Measurements from ENCODE around the gene ALG12. TPM values are rescaled to one million over a fixed set of nuclear protein-coding genes. Genes with fewer than 3 reads are reported as not detected.

ALG12 gene
- polyA plus RNA-seq, 1 of the 3 experiments (the other 2 are of a cell fraction), result 9.9 TPM

DNA sequence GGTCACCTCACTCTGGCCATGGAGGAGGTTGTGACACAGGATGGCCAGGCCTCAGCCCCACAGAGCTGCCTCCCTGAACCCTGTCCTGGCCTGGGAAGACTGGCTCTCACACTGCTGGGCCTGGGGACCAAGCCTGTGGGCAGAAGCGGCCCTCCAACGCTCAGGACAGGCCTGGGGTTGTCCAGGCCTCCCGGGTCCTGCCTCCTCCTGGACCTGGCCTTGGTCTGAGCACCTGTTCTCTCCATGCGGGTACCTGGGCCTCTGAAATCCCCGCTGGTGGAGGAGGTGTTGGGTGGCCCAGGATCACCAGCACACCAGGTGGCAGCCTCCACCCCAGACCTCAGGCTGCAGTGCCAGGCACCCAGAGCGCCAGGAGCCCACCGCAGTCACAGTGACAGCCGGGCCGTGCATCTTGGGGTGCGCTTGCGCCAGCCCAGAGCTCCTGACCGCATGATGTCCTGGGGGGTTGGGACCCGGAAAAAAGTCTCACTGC is 26.2 kb upstream of the ALG12 start:
- WGBS (ENCODE audit: low lambda C conversion rate), result 70% methylated on average over 2 of the region's 13 CpGs
- H3K79me2 ChIP-seq (ENCODE audit: insufficient read depth), result no peaks in the 10 kb centered on the region
- no peak overlapping the region for H3K4me2 ChIP-seq
- H3K9me3 ChIP-seq, result no peaks in the 10 kb centered on the region
- peaks cover 5% of the 10 kb centered on the region for H3F3A ChIP-seq (replicated peaks; ENCODE audit: insufficient read depth)
- H3K9ac ChIP-seq, result no peak overlapping the region
- H3K4me1 ChIP-seq (ENCODE audit: control insufficient read depth in 1 of 2, insufficient read depth in 2 of 2, low read depth in 1 of 2, low read length in 1 of 2), result peaks cover 0 to 15% of the 10 kb centered on the region in 2 experiments; a peak in 2 of 4 replicates
- no peaks in the 10 kb centered on the region for H3K9me2 ChIP-seq
- DNase-seq, result no peak
- H3K27me3 ChIP-seq (ENCODE audit: insufficient read depth), result no peaks in the 10 kb centered on the region
- TF ChIP-seq YY1 (IDR thresholded peaks at IDR 0.05; ENCODE audit: low read depth) (no peak), GABPA (IDR thresholded peaks at IDR 0.05; ENCODE audit: low read depth) (no peak), MEF2A (IDR thresholded peaks at IDR 0.05; ENCODE audit: borderline replicate concordance, low read depth) (no peak), SIN3A (IDR thresholded peaks at IDR 0.05; ENCODE audit: borderline replicate concordance, low read depth, low read length) (no peak), TAF1 (IDR thresholded peaks at IDR 0.05; ENCODE audit: borderline replicate concordance, low read depth, low read length) (no peak), RFX5 (IDR thresholded peaks at IDR 0.05; ENCODE audit: low read length) (no peak), SMC3 (IDR thresholded peaks at IDR 0.05; ENCODE audit: low read depth, low read length) (no peak), POLR2AphosphoS5 (IDR thresholded peaks at IDR 0.05; ENCODE audit: low read depth, low read length) (no peak), TEAD4 (IDR thresholded peaks at IDR 0.05; ENCODE audit: borderline replicate concordance, insufficient read depth) (no peak)
- TF ChIP-seq, protein P1, sequence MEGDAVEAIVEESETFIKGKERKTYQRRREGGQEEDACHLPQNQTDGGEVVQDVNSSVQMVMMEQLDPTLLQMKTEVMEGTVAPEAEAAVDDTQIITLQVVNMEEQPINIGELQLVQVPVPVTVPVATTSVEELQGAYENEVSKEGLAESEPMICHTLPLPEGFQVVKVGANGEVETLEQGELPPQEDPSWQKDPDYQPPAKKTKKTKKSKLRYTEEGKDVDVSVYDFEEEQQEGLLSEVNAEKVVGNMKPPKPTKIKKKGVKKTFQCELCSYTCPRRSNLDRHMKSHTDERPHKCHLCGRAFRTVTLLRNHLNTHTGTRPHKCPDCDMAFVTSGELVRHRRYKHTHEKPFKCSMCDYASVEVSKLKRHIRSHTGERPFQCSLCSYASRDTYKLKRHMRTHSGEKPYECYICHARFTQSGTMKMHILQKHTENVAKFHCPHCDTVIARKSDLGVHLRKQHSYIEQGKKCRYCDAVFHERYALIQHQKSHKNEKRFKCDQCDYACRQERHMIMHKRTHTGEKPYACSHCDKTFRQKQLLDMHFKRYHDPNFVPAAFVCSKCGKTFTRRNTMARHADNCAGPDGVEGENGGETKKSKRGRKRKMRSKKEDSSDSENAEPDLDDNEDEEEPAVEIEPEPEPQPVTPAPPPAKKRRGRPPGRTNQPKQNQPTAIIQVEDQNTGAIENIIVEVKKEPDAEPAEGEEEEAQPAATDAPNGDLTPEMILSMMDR (IDR thresholded peaks at IDR 0.05), result no peak
- CTCF ChIA-PET, result interaction anchor here (1.7 kb wide), 1 partner anchor 86 kb away, joined by 5 read pairs; no protein-coding TSS in a partner anchor
- no peaks in the 10 kb centered on the region for H4K20me1 ChIP-seq (ENCODE audit: insufficient read depth)
- H2AFZ ChIP-seq (ENCODE audit: low read depth), result no peak overlapping the region
- no peaks in the 10 kb centered on the region for H3K36me3 ChIP-seq (replicated peaks in 1 of 2; ENCODE audit: control insufficient read depth in 1 of 2, insufficient read depth in 2 of 2, low read length in 1 of 2)
- no peak overlapping the region for H3K27ac ChIP-seq (ENCODE audit: low read depth in 2 of 2, low read length in 1 of 2)
- POLR2A ChIA-PET, result no interaction called here
- no peak overlapping the region for H3K4me3 ChIP-seq (ENCODE audit: low read depth in 2 of 2, low read length in 1 of 2)

GRCh38 chr22:49943771-49944398 is 25.6 kb upstream of the ALG12 start:
- H3K79me2 ChIP-seq (ENCODE audit: insufficient read depth), result no peaks in the 10 kb centered on the region
- DNase-seq, result no peak

More at GRCh38 chr22:49943771-49944398, 25.6 kb upstream of the ALG12 start:
- Histone ChIP-seq H3K9ac (no peak overlapping the region), H3K27me3 (ENCODE audit: insufficient read depth) (no peaks in the 10 kb centered on the region), H3K4me1 (ENCODE audit: control insufficient read depth in 1 of 2, insufficient read depth in 2 of 2, low read depth in 1 of 2, low read length in 1 of 2) (peaks cover 0 to 15% of the 10 kb centered on the region in 2 experiments; a peak in 2 of 4 replicates), H2AFZ (ENCODE audit: low read depth) (no peak overlapping the region), H3K36me3 (replicated peaks in 1 of 2; ENCODE audit: control insufficient read depth in 1 of 2, insufficient read depth in 2 of 2, low read length in 1 of 2) (no peaks in the 10 kb centered on the region), H4K20me1 (ENCODE audit: insufficient read depth) (no peaks in the 10 kb centered on the region), H3K27ac (ENCODE audit: low read depth in 2 of 2, low read length in 1 of 2) (no peak overlapping the region), H3K9me3 (no peaks in the 10 kb centered on the region), H3K9me2 (no peaks in the 10 kb centered on the region), H3K4me3 (ENCODE audit: low read depth in 2 of 2, low read length in 1 of 2) (no peak overlapping the region), H3K4me2 (no peak overlapping the region), H3F3A (replicated peaks; ENCODE audit: insufficient read depth) (peaks cover 5% of the 10 kb centered on the region)
- ChIA-PET CTCF (interaction anchor here (1.7 kb wide), 1 partner anchor 87 kb away, joined by 5 read pairs; no protein-coding TSS in a partner anchor), POLR2A (no interaction called here)
- TF ChIP-seq EZH2phosphoT487 (IDR thresholded peaks at IDR 0.05; ENCODE audit: borderline replicate concordance, low read depth) (no peak), RCOR1 (IDR thresholded peaks at IDR 0.05; ENCODE audit: low read length) (no peak), FOXJ3 (CRISPR knock-in tag; IDR thresholded peaks at IDR 0.05) (no peak), REST (IDR thresholded peaks at IDR 0.05; ENCODE audit: low read depth, low read length) (no peak), FOSL2 (IDR thresholded peaks at IDR 0.05; ENCODE audit: borderline replicate concordance, low read depth) (no peak), NFIC (IDR thresholded peaks at IDR 0.05; ENCODE audit: borderline replicate concordance) (no peak), JUND (IDR thresholded peaks at IDR 0.05) (no peak), USF1 (IDR thresholded peaks at IDR 0.05; ENCODE audit: borderline replicate concordance, low read depth) (no peak)
- 82% methylated on average over 9 of the region's 25 CpGs for WGBS (ENCODE audit: low lambda C conversion rate)
